Upper lobe of left lung (tissue), 4 donors: ENCODE measurements around the gene ENO3.

Experiments used
- CTCF ChIP-seq, 6 experiments: fragments of 450-650 bp in 4 of 6; fragments of 200-600 bp in 2 of 6; sonication (generic) in 2 of 6; IDR thresholded peaks; one replicate each; pipeline ENCODE4 v1.5.1; 2016 to 2019; ENCODE audit warnings: antibody characterized with exemption in 6 of 6
- POLR2A ChIP-seq, 4 donors: fragments of 450-650 bp; IDR thresholded peaks; one replicate each; pipeline ENCODE4 v1.5.1; 2016 to 2017; ENCODE audit warnings: antibody characterized with exemption in 4 of 4, mild to moderate bottlenecking in 2 of 4
- POLR2AphosphoS5 ChIP-seq, 2 donors: sonication (generic); formaldehyde crosslinking; IDR thresholded peaks; one replicate each; pipeline ENCODE4 v1.5.1; 2017; ENCODE audit warnings: antibody characterized with exemption in 2 of 2

- no peak for TF ChIP-seq CTCF (IDR thresholded peaks at IDR 0.05)
- no peak for TF ChIP-seq POLR2A (IDR thresholded peaks at IDR 0.05)
- TF ChIP-seq POLR2AphosphoS5 (IDR thresholded peaks at IDR 0.05), result no peak
Measured at GRCh38 chr17:4928881-4929280, 22.0 kb upstream of the ENO3 start.
